Measurements from ENCODE around the gene TBPL1.

Gene TBPL1

DNA sequence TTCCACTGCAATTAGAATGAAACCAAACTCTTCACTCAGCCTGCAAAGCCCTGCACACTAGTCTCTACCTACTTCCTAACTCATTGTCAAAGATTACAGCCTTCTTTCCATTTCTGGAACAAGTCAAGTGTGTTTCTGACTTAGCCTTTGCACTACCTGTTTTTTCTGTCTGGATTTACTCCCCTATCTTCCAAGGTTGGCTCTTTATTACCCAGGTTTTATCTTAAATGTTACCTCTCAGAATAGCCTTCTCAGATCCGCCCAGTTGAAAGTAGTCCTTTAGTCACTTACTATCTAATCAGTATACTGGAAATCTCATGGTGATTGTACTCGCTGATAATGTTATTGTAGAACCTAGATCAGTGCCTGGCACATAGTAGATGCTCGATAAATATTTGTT lies 42.7 kb downstream of the TBPL1 start:
- Mint-ChIP-seq H3K9me3 (no peaks in the 10 kb centered on the region), H3K4me3 (no peak overlapping the region), H3K27ac (no peak overlapping the region), H3K27me3 (no peaks in the 10 kb centered on the region), H3K4me1 (no peaks in the 10 kb centered on the region), H3K36me3 (no peaks in the 10 kb centered on the region)
- DNase-seq (ENCODE audit: low spot score in 2 of 2) (no peak), ATAC-seq (ENCODE audit: low read depth) (no peak)

DNA sequence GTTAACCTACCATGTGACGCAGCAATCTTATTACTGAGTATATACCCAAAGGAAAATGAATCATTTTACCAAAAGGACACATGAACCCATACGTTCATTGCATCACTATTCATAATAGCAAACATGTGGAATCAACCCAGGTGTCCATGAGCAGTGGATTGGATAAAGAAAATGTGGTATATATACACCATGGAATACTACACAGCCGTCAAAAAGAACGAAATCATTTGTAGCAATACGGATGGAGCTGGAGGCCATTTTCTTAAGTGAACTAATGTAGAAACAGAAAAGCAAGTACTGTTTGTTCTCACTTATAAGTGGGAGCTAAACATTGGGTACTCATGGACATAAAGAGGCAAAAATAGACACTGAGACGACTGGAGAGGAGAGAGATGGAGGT lies 44.2 kb downstream of the TBPL1 start:
- Mint-ChIP-seq H3K4me3 (no peak overlapping the region), H3K9me3 (no peaks in the 10 kb centered on the region), H3K27ac (no peak overlapping the region), H3K4me1 (no peaks in the 10 kb centered on the region), H3K27me3 (no peaks in the 10 kb centered on the region), H3K36me3 (no peaks in the 10 kb centered on the region)
- ATAC-seq (ENCODE audit: low read depth) (no peak), DNase-seq (ENCODE audit: low spot score in 2 of 2) (no peak)

DNA sequence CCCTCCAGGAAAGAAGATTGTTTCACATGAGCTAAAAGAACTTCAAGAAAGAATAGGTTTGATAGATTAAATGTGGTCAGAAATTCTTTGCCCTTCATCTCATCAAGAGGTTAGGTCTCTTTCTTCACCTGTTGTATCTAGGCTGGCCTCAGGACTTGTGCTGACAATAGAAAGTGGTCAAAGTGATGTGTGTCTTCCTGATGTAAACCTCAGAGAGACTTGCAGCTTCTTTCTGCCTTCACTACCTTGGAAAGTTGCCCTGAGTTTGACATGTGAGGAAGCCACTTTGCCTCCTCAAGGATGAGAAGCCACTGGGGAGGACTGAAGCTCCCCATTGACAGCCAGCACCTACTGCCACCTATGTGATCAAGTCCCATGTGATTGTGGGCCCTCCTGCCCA lies 46.3 kb downstream of the TBPL1 start:
- Mint-ChIP-seq H3K27ac (no peak overlapping the region), H3K4me1 (no peaks in the 10 kb centered on the region), H3K9me3 (no peaks in the 10 kb centered on the region), H3K27me3 (peaks cover 5% of the 10 kb centered on the region), H3K36me3 (no peaks in the 10 kb centered on the region), H3K4me3 (no peak overlapping the region)
- DNase-seq (ENCODE audit: low spot score in 2 of 2) (no peak), ATAC-seq (ENCODE audit: low read depth) (no peak)

DNA sequence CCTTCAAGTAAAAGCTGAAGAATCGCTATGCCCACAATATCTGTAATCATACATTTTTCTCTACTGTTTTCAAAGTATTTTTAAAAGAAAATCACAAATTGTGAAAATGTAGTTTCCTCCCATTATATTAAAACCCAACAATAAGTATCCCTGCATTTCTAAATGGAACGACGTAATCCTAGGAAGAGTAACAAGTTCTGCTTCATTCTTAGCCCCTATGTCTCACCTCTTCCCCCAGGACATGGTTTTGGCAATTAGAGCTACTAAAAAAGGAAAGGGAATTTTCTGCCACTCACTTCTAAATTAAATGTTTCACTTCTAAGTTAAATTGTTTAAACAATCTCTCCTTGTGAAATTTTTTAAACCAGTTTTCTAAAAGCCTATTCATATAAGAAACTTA lies 47.4 kb downstream of the TBPL1 start:
- no peaks in the 10 kb centered on the region for H3K36me3 Mint-ChIP-seq
- H3K4me1 Mint-ChIP-seq: no peaks in the 10 kb centered on the region
- H3K9me3 Mint-ChIP-seq: no peaks in the 10 kb centered on the region
- no peak overlapping the region for H3K27ac Mint-ChIP-seq
- H3K27me3 Mint-ChIP-seq: peaks cover 5% of the 10 kb centered on the region
- ATAC-seq (ENCODE audit: low read depth): no peak
- no peak overlapping the region for H3K4me3 Mint-ChIP-seq
- no peak for DNase-seq (ENCODE audit: low spot score in 2 of 2)

DNA sequence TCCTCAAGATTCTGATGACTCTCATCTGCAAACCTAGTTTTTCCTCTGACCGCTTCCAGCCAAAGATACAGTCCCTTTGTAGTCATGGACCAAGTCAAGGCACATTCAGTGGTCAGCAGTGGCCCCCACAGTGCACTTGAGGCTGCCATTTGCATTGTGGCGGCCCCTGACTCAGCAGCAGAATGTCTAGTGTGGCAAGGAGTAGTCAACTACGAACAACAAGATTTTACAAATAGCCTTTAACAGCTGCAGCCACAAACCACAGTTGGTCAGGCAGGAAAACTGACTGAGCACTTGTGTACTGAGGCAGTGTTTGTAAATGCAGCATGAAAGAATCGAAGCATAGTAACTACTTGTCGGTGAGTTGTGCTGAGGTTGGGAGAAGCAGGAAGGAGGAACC lies 49.8 kb downstream of the TBPL1 start:
- Mint-ChIP-seq H3K9me3 (no peaks in the 10 kb centered on the region), H3K27ac (no peak overlapping the region), H3K27me3 (peaks cover 8% of the 10 kb centered on the region), H3K36me3 (no peaks in the 10 kb centered on the region), H3K4me3 (no peak overlapping the region), H3K4me1 (no peaks in the 10 kb centered on the region)
- no peak for ATAC-seq (ENCODE audit: low read depth)
- no peak for DNase-seq (ENCODE audit: low spot score in 2 of 2)

DNA sequence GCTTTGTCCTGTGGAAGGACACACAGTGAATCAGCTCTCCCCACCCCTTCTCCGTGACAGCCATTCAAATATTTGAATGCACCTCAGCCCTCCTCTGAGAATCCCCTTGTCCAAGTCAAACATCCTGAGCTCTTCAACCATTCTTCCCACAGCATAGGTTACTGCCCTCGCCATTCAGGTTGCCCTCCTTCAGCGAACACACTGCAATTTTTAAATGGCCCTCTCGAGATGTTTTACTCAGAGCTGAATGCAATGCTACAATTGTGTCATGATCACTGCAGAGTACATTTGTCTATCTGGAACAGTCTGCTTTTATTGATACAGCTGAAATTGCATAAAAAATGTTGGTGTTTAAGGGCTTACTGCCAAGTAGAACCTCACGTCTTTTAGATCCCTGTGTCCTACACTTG lies 50.5 kb downstream of the TBPL1 start:
- Mint-ChIP-seq H3K4me3 (no peak overlapping the region), H3K9me3 (no peaks in the 10 kb centered on the region), H3K36me3 (no peaks in the 10 kb centered on the region), H3K27me3 (peaks cover 8% of the 10 kb centered on the region), H3K4me1 (no peaks in the 10 kb centered on the region), H3K27ac (no peak overlapping the region)
- ATAC-seq (ENCODE audit: low read depth) (no peak), DNase-seq (ENCODE audit: low spot score in 2 of 2) (no peak)

DNA sequence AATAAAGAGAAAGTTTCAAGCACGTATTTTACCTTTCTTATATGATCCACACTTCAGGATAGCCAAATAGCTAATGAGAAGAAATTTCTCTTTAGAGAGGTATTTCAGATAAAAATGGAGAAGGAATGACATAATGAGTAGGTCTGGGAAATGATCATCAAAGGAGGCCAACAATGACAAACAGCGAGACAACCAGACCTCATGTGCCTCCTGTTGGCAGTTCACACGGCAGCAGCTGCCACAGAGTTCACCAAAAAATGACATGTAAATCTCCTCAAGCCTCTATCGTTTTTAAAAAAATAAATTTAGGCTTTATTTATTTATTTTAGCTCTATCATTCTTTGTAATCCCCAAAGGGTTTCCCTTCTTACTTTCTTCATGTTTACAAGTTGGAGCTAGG lies 51.7 kb downstream of the TBPL1 start:
- H3K36me3 Mint-ChIP-seq: no peaks in the 10 kb centered on the region
- no peak overlapping the region for H3K4me3 Mint-ChIP-seq
- H3K27ac Mint-ChIP-seq: no peak overlapping the region
- peaks cover 8% of the 10 kb centered on the region for H3K27me3 Mint-ChIP-seq
- DNase-seq (ENCODE audit: low spot score in 2 of 2) (no peak), ATAC-seq (ENCODE audit: low read depth) (no peak)
- no peaks in the 10 kb centered on the region for H3K9me3 Mint-ChIP-seq
- H3K4me1 Mint-ChIP-seq: no peaks in the 10 kb centered on the region

DNA sequence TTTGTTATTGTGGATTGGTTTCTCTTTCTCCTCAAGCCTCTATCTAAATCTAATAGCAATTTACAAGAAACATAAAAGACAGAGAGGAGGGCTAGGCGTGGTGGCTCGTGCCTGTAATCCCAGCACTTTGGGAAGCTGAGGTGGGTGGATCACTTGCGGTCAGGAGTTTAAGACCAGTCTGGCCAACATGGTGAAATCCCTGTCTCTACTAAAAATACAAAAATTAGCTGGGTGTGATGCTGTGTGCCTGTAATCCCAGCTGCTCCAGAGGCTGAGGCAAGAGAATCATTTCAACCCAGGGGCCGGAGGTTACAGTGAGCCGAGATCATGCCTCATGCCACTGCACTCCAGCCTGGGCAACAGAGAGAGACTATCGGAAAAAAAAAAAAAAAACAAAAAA lies 52.8 kb downstream of the TBPL1 start:
- Mint-ChIP-seq H3K27me3 (peaks cover 8% of the 10 kb centered on the region), H3K4me3 (no peak overlapping the region), H3K4me1 (no peaks in the 10 kb centered on the region), H3K27ac (no peak overlapping the region), H3K36me3 (no peaks in the 10 kb centered on the region), H3K9me3 (no peaks in the 10 kb centered on the region)
- DNase-seq (ENCODE audit: low spot score in 2 of 2): no peak
- no peak for ATAC-seq (ENCODE audit: low read depth)

DNA sequence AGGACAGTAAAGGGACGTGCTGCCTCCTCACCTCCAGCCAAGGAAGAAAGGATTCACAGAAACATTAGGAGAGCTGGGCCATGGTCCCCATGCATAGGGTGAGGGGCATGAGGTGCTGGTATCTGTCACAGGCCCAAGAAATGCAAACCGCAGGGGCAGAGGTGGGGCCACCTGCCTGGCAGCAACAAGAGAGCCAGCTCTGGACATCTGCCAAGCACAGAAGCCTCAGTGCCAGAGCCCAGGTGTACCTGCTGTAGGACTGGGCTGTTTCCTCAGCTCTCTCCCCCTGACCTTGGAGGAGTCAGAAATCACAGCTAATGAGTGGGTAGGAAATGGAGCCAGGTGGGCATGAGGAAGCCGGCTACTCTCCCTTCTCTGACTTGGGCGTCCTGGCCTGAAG lies 54.1 kb downstream of the TBPL1 start:
- H3K27me3 Mint-ChIP-seq: peaks cover 8% of the 10 kb centered on the region
- DNase-seq (ENCODE audit: low spot score in 2 of 2): no peak
- H3K9me3 Mint-ChIP-seq: no peaks in the 10 kb centered on the region
- no peak overlapping the region for H3K27ac Mint-ChIP-seq
- no peaks in the 10 kb centered on the region for H3K4me1 Mint-ChIP-seq
- no peak for ATAC-seq (ENCODE audit: low read depth)
- no peaks in the 10 kb centered on the region for H3K36me3 Mint-ChIP-seq
- H3K4me3 Mint-ChIP-seq: no peak overlapping the region

DNA sequence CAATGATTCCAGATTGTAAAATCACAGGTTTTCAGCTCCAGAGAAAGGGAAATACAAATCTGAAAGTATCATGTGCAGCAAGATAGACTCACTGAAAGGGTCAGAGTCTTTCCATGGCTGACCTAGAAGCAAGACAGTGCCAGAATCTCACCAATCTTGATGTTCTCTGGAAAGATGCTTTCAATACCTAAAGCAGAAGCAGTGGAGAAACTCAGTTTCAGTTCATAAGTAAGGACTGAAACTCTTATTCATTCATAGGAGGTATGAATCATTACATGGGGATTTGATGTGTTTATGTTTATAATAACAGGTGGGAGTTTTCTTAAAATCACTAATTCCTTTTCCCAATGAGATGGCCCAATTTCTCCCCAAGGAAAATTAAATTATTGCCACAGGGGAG lies 56.9 kb downstream of the TBPL1 start:
- ATAC-seq (ENCODE audit: low read depth) (no peak), DNase-seq (ENCODE audit: low spot score in 2 of 2) (no peak)
- Mint-ChIP-seq H3K27ac (no peak overlapping the region), H3K27me3 (peaks cover 4% of the 10 kb centered on the region), H3K4me1 (no peaks in the 10 kb centered on the region), H3K9me3 (no peaks in the 10 kb centered on the region), H3K4me3 (no peak overlapping the region), H3K36me3 (no peaks in the 10 kb centered on the region)

DNA sequence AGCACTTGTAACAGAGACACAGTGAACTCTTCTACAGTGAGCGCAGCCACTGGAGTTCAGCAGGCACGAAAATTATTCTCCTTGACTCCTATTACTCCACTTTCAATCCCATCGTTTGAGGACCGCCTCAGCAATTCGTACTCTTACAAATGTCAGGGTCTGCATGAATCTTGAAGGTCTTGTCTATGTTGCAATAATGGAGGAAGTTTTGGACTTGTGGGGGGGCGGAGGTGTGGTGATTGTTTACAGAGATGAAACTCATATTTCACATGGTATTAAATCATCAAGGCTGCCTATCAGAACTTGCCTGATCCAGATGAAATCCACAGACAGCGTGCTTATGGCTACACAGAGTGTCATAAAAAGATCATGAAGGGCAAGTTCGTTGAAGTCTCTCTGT lies 57.4 kb downstream of the TBPL1 start:
- Mint-ChIP-seq H3K4me3 (no peak overlapping the region), H3K27me3 (peaks cover 7% of the 10 kb centered on the region), H3K27ac (no peak overlapping the region), H3K9me3 (no peaks in the 10 kb centered on the region), H3K36me3 (no peaks in the 10 kb centered on the region), H3K4me1 (no peaks in the 10 kb centered on the region)
- ATAC-seq (ENCODE audit: low read depth) (no peak), DNase-seq (ENCODE audit: low spot score in 2 of 2) (no peak)

DNA sequence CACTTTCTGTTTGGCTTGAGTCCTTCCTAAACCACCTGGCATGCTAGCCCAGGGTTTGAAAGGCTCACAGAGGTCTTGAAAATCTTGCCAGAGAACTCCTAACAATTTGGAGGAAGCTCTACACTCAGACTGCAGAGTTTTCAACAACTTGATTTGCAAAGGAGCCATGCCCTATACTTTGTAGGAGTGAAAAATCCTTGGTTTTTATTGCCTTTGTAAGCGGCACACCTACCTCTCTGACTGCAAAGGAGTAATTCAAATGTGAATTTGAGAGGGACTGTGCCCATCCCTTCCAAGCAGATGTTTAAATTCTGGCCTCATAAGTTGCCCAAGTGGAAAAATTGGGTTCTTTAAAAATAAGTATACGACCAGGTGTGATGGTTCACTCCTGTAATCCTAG lies 58.0 kb downstream of the TBPL1 start:
- DNase-seq (ENCODE audit: low spot score in 2 of 2) (no peak), ATAC-seq (ENCODE audit: low read depth) (no peak)
- no peaks in the 10 kb centered on the region for H3K9me3 Mint-ChIP-seq
- H3K36me3 Mint-ChIP-seq: no peaks in the 10 kb centered on the region
- no peaks in the 10 kb centered on the region for H3K4me1 Mint-ChIP-seq
- peaks cover 5% of the 10 kb centered on the region for H3K27me3 Mint-ChIP-seq
- no peak overlapping the region for H3K4me3 Mint-ChIP-seq
- no peak overlapping the region for H3K27ac Mint-ChIP-seq

DNA sequence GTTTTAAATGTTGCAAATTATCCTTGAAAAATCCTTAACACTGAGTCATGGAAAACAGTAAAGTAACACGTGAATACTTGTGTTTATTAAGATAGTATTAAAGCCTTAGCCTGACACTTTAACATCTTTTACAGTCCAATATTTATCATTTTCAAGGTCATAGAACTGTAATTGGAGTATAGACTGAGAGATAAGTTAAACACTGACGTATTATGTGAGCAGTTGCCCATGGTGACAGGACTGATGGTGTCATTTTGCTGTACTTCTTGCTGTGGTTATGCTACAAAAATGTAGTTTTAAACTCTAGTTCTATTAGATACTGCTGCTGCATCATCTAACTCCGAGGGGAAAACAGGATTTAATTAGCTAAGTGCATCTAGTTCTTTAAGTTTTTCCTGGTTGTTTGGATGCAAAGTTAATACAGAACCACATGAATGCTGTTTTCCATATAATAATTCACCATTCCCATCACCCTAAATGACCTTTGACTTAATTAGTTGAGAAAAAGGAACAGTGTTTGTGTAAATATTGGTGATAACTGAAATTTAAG lies 61.6 kb downstream of the TBPL1 start:
- Mint-ChIP-seq H3K9me3 (no peaks in the 10 kb centered on the region), H3K4me3 (no peak overlapping the region), H3K4me1 (no peaks in the 10 kb centered on the region), H3K36me3 (no peaks in the 10 kb centered on the region), H3K27me3 (peaks cover 8% of the 10 kb centered on the region), H3K27ac (no peak overlapping the region)
- ATAC-seq (ENCODE audit: low read depth) (no peak), DNase-seq (ENCODE audit: low spot score in 2 of 2) (no peak)

DNA sequence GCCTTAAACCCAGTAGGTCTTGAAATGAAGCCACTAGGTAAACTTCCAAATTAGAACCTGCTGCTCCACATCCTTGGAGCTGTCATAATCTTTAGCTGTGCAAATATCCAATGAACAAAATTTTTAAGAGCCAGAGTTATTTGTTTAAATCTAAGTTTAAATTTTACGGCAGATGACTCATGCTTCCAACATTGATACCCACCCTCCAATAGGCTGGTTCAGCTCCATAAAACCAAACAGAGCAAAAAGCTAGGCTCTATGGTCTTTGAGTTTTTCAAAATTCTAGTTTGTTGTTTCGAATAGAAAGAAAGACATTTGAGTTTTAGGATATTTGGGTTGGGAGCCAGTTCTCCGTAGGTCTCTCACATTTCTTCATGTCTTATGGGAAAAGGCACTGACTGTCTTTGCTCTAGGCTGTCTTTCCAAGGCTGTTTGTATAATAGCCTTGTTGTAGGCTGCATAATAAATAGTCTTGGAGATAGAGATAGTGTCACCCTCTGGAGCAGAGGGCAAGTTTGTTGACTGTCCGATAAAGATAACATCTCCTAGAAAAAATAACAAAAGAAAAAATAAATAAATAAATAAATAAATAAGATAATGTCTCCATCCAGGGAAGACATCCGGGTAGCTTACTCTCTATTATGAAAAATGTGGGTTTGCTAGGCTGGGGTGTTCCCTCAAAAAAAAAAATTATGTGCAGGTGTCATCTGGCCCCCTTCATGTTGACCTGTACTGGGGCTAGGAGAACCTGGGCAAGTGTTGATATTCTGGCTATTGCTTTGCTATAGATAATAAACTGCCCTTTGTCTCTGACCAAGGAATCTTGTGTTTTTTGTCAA lies 62.9 kb downstream of the TBPL1 start:
- H3K27me3 Mint-ChIP-seq: peaks cover 8% of the 10 kb centered on the region
- no peak overlapping the region for H3K4me3 Mint-ChIP-seq
- no peak for ATAC-seq (ENCODE audit: low read depth)
- H3K27ac Mint-ChIP-seq: no peak overlapping the region
- no peaks in the 10 kb centered on the region for H3K9me3 Mint-ChIP-seq
- H3K4me1 Mint-ChIP-seq: no peaks in the 10 kb centered on the region
- no peaks in the 10 kb centered on the region for H3K36me3 Mint-ChIP-seq
- DNase-seq (ENCODE audit: low spot score in 2 of 2): no peak

DNA sequence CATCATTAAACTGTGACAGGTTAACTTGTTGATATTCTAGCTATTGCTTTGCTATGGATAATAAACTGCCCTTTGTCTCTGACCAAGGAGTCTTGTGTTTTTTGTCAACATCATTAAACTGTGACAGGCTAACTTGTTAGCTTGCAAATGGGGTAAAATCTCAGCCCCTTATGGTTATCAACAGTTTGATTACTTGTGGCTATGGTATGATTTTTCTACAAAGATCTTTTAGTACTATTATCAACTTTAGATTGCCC lies 63.5 kb downstream of the TBPL1 start:
- no peak overlapping the region for H3K4me3 Mint-ChIP-seq
- H3K27me3 Mint-ChIP-seq: peaks cover 8% of the 10 kb centered on the region
- H3K9me3 Mint-ChIP-seq: no peaks in the 10 kb centered on the region
- ATAC-seq (ENCODE audit: low read depth): no peak
- H3K36me3 Mint-ChIP-seq: no peaks in the 10 kb centered on the region
- H3K4me1 Mint-ChIP-seq: peaks cover 2% of the 10 kb centered on the region
- DNase-seq (ENCODE audit: low spot score in 2 of 2): no peak
- no peak overlapping the region for H3K27ac Mint-ChIP-seq
